Endothelial cell of umbilical vein (primary cell): ENCODE data around the gene ARHGAP20. TPM values are rescaled to one million over a fixed set of nuclear protein-coding genes. Genes with fewer than 3 reads are reported as not detected.

Experiments used
- BruUV-seq: library from RNA; stranded (reverse); fragments of 400-500 nt; replicated peaks from 2 replicates; lab custom pipeline; 2021; lab: Mats Ljungman, UMichigan
- CTCF ChIA-PET: fragments of 300-600, 350-600 bp; sonication (Branson Sonifier 250); formaldehyde crosslinking; loops from one replicate; lab custom pipeline; 2021; ENCODE audit warnings: antibody characterized with exemption, inconsistent platforms; lab: Charles Lee
- POLR2A ChIA-PET: fragments of 300-600, 350-600 bp; sonication (Branson Sonifier 250); formaldehyde crosslinking; loops from one replicate; lab custom pipeline; 2021; ENCODE audit warnings: antibody characterized with exemption, inconsistent platforms; lab: Charles Lee
- DNase-seq: peaks from one replicate; pipeline ENCODE4 v3.0.0-alpha.2; 2011; ENCODE audit warnings: low read depth, low spot score
- FAIRE-seq: peaks from 2 replicates; lab custom pipeline; 2011; peaks lifted over from hg19 to GRCh38; lab: Jason Lieb, UNC
- H2AFZ ChIP-seq: 2 replicates; pipeline ENCODE4 v1.6.0; 2012; ENCODE audit warnings: low read depth, low read length, control low read depth, inconsistent platforms
- H3K27ac ChIP-seq: 2 replicates; pipeline ENCODE4 v1.5.1; 2011; ENCODE audit warnings: low read depth, mild to moderate bottlenecking, control low read depth, low read length, moderate library complexity; ENCODE audit not compliant: insufficient read depth
- H3K27me3 ChIP-seq, 2 experiments: 2 replicates each; pipeline versions ENCODE4 v1.6.0 to v1.6.1; 2011; ENCODE audit warnings: low read length in 2 of 2, mixed read lengths in 1 of 2; ENCODE audit not compliant: control insufficient read depth in 2 of 2, insufficient read depth in 2 of 2
- H3K36me3 ChIP-seq, 2 experiments: 2 replicates in 1 of 2; 3 replicates in 1 of 2; pipeline ENCODE4 v1.5.1; 2011; ENCODE audit warnings: low read length in 2 of 2, mild to moderate bottlenecking in 1 of 2, moderate library complexity in 1 of 2; ENCODE audit not compliant: control insufficient read depth in 2 of 2, insufficient read depth in 2 of 2; ENCODE audit errors: extremely low read depth in 1 of 2
- H3K4me1 ChIP-seq: 3 replicates; pipeline ENCODE4 v1.5.1; 2011; ENCODE audit warnings: mild to moderate bottlenecking, low read length; ENCODE audit not compliant: control insufficient read depth, insufficient read depth; ENCODE audit errors: extremely low read depth
- H3K4me2 ChIP-seq: 2 replicates; pipeline ENCODE4 v1.6.1; 2011; ENCODE audit warnings: low read length, control low read depth, mixed read lengths; ENCODE audit not compliant: insufficient read depth
- H3K4me3 ChIP-seq, 3 experiments: fragments of 200-600 bp in 1 of 3; sonication (generic), shearing (Covaris generic) in 1 of 3; replicated peaks in 1 of 3; 2 replicates each; pipeline ENCODE4 v1.5.1; 2011 to 2016; ENCODE audit warnings: control low read depth in 3 of 3, low read length in 3 of 3, mild to moderate bottlenecking in 2 of 3, inconsistent platforms in 1 of 3, low read depth in 1 of 3, moderate library complexity in 1 of 3; ENCODE audit not compliant: insufficient read depth in 1 of 3
- H3K79me2 ChIP-seq: 2 replicates; pipeline ENCODE4 v1.6.0; 2012; ENCODE audit warnings: low read length, inconsistent platforms; ENCODE audit not compliant: control insufficient read depth, insufficient read depth
- H3K9ac ChIP-seq: replicated peaks from 2 replicates; pipeline ENCODE3; 2011; ENCODE audit warnings: low read length, control low read depth; ENCODE audit not compliant: insufficient read depth; ENCODE audit errors: extremely low read depth
- H3K9me1 ChIP-seq: replicated peaks from 3 replicates; pipeline ENCODE4 v1.6.0; 2011; ENCODE audit warnings: mild to moderate bottlenecking, low read length; ENCODE audit not compliant: control insufficient read depth, insufficient read depth; ENCODE audit errors: extremely low read depth
- H3K9me3 ChIP-seq: replicated peaks from 2 replicates; pipeline ENCODE4 v1.5.1; 2012; ENCODE audit warnings: low read length, inconsistent platforms; ENCODE audit not compliant: control insufficient read depth, insufficient read depth
- H4K20me1 ChIP-seq: replicated peaks from 2 replicates; pipeline ENCODE3; 2011; ENCODE audit warnings: mild to moderate bottlenecking, low read length; ENCODE audit not compliant: control insufficient read depth, insufficient read depth; ENCODE audit errors: extremely low read depth
- CTCF ChIP-seq, 2 donors: IDR thresholded peaks; 1 replicate in 1 of 2; 2 replicates in 1 of 2; pipeline ENCODE4 v1.5.1; 2011; ENCODE audit warnings: low read length in 2 of 2, mild to moderate bottlenecking in 2 of 2, moderate library complexity in 2 of 2, control low read depth in 1 of 2, inconsistent platforms in 1 of 2, low read depth in 1 of 2; ENCODE audit not compliant: insufficient read depth in 1 of 2; ENCODE audit errors: extremely low read depth in 1 of 2
- EZH2 ChIP-seq: IDR thresholded peaks from 2 replicates; pipeline ENCODE4 v1.6.1; 2012; ENCODE audit warnings: borderline replicate concordance, low read depth, mild to moderate bottlenecking, moderate library complexity, low read length, inconsistent platforms; ENCODE audit not compliant: severe bottlenecking
- FOS ChIP-seq: IDR thresholded peaks from 2 replicates; pipeline ENCODE4 v1.6.1; 2011; ENCODE audit warnings: mild to moderate bottlenecking, low read length, moderate library complexity, borderline replicate concordance; ENCODE audit not compliant: insufficient read depth
- GATA2 ChIP-seq: IDR thresholded peaks from 2 replicates; pipeline ENCODE4 v1.7.0; 2011; ENCODE audit warnings: low read depth, mild to moderate bottlenecking, moderate library complexity, mixed read lengths, low read length; ENCODE audit not compliant: insufficient read length, insufficient read depth
- JUN ChIP-seq: IDR thresholded peaks from 2 replicates; pipeline ENCODE4 v1.6.1; 2011; ENCODE audit warnings: borderline replicate concordance, low read depth; ENCODE audit not compliant: insufficient read length, insufficient read depth
- MAX ChIP-seq: IDR thresholded peaks from 2 replicates; pipeline ENCODE4 v1.6.1; 2011; ENCODE audit not compliant: insufficient read depth, insufficient read length
- MYC ChIP-seq: IDR thresholded peaks from one replicate; pipeline ENCODE4 v1.6.1; 2011; ENCODE audit warnings: mild to moderate bottlenecking, low read depth, low read length
- POLR2A ChIP-seq: IDR thresholded peaks from 2 replicates; pipeline ENCODE4 v1.6.1; 2012; ENCODE audit warnings: low read depth, mild to moderate bottlenecking, control low read depth, low read length
- POLR2AphosphoS5 ChIP-seq: IDR thresholded peaks from 2 replicates; pipeline ENCODE4 v1.6.1; 2012; ENCODE audit warnings: low read depth, mild to moderate bottlenecking, control low read depth, low read length, moderate library complexity; ENCODE audit not compliant: insufficient read depth
- dilution Hi-C: fragments of 300-500 bp; cut with MboI; formaldehyde crosslinking; loops from one replicate; pipeline ENCODE4 v1.15.0; 2019; ENCODE audit warnings: low sequenced_read_pairs; ENCODE audit not compliant: extremely low pct_ligation_motif_present
- intact Hi-C: fragments of 100-400 bp; cut with micrococcal nuclease; formaldehyde crosslinking; loops from one replicate; pipeline ENCODE4 v1.10.0; 2022
- polyA plus RNA-seq, 4 experiments: library from polyadenylated mRNA; depleted of rRNA in 3 of 4; stranded (reverse) in 3 of 4; unstranded in 1 of 4; fragments of >200 nt; gene quantifications; 2 replicates each; pipeline versions ENCODE4 v1.2.1 to v1.2.3, GENCODE V29; 2011 to 2012; ENCODE audit warnings: missing spikeins in 1 of 4
- total RNA-seq: library from RNA; stranded (reverse); gene quantifications from 2 replicates; pipeline ENCODE4 v1.2.3, GENCODE V29; 2021

Gene ARHGAP20
- total and polyA plus RNA-seq, 2 donors (not counting 3 experiments of a cell fraction or from before 2014, with no cell fraction given) = 0.51 to 1.1 TPM

- no peak for FAIRE-seq
Observed at GRCh38 chr11:110654456-110654855, 57.8 kb downstream of the ARHGAP20 start.

More at GRCh38 chr11:110654456-110654855, 57.8 kb downstream of the ARHGAP20 start:
- Histone ChIP-seq H3K36me3 (no peaks in the 10 kb centered on the region), H2AFZ (no peak overlapping the region), H3K27me3 (no peaks in the 10 kb centered on the region), H3K79me2 (no peaks in the 10 kb centered on the region), H3K9me1 (no peaks in the 10 kb centered on the region), H3K9ac (no peak overlapping the region), H3K9me3 (no peaks in the 10 kb centered on the region), H3K4me3 (no peak overlapping the region), H4K20me1 (no peaks in the 10 kb centered on the region), H3K27ac (no peak overlapping the region), H3K4me2 (no peak overlapping the region), H3K4me1 (no peaks in the 10 kb centered on the region)
- ChIA-PET POLR2A (no interaction called here), CTCF (interaction anchor here (1.5 kb wide), 1 partner anchor 11 kb away, joined by 5 read pairs; no protein-coding TSS in a partner anchor)
- dilution Hi-C loops (no loop called here), intact Hi-C loops (no loop called here)
- TF ChIP-seq FOS (no peak), POLR2AphosphoS5 (no peak), MYC (no peak), JUN (no peak), EZH2 (no peak), POLR2A (no peak), GATA2 (no peak), MAX (no peak), CTCF (IDR thresholded peaks at IDR 0.05; ENCODE audit: extremely low read depth in 1 of 2, insufficient read depth in 1 of 2, low read depth in 1 of 2, low read length in 2 of 2) (no peak)
- DNase-seq = no peak
- no TSS peak for BruUV-seq
